ENCODE results near the gene INTS7.

DNA sequence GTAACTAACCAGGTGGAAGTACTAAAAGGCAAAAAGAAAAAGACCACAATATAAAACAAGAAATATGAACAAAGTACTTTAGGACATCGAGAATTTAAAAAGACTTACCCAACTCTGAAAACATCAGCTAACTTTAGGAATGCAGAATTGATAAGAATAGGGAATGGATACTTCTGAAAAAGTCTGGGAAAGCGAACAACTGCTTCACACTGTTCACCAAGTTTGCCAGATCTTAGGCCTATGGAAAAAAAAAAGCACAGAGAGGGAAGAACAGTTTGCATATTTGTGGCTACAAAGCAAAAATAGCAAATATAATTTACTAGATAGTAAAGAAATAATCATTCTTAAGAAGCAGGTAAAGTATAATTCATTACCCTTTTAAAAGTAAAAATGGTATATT is 14.4 kb downstream of the INTS7 start:
- TF ChIP-seq, protein P1, sequence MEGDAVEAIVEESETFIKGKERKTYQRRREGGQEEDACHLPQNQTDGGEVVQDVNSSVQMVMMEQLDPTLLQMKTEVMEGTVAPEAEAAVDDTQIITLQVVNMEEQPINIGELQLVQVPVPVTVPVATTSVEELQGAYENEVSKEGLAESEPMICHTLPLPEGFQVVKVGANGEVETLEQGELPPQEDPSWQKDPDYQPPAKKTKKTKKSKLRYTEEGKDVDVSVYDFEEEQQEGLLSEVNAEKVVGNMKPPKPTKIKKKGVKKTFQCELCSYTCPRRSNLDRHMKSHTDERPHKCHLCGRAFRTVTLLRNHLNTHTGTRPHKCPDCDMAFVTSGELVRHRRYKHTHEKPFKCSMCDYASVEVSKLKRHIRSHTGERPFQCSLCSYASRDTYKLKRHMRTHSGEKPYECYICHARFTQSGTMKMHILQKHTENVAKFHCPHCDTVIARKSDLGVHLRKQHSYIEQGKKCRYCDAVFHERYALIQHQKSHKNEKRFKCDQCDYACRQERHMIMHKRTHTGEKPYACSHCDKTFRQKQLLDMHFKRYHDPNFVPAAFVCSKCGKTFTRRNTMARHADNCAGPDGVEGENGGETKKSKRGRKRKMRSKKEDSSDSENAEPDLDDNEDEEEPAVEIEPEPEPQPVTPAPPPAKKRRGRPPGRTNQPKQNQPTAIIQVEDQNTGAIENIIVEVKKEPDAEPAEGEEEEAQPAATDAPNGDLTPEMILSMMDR (conservative IDR thresholded peaks at IDR 0.05; ENCODE audit: low read depth, low read length), result no peak
- TF ChIP-seq EZH2 (IDR thresholded peaks at IDR 0.05; ENCODE audit: low read length, unreplicated experiment) (no peak), EZH2phosphoT487 (IDR thresholded peaks at IDR 0.05; ENCODE audit: borderline replicate concordance, low read length) (no peak)
